Astrocyte of the cerebellum (primary cell): ENCODE data around the gene PAQR4.

Experiments used
- DNase-seq: peaks from one replicate; pipeline ENCODE4 v3.0.0-alpha.2; 2011; ENCODE audit warnings: low read depth
- H3K4me3 ChIP-seq: 2 replicates; pipeline ENCODE4 v1.5.1; 2011; ENCODE audit warnings: mild to moderate bottlenecking, low read depth, low read length, moderate library complexity
- CTCF ChIP-seq: IDR thresholded peaks from 2 replicates; pipeline ENCODE4 v1.5.1; 2012; ENCODE audit warnings: low read length, low read depth, moderate library complexity, mild to moderate bottlenecking; ENCODE audit errors: missing control alignments
- in situ Hi-C: cut with HindIII; loops from 2 replicates; pipeline ENCODE4 v1.10.0; 2017; ENCODE audit warnings: low sequenced_read_pairs

The PAQR4 gene

GRCh38 chr16:2946649-2947048 is 22.5 kb upstream of the PAQR4 start:
- in situ Hi-C loops = no loop called here
- TF ChIP-seq CTCF = no peak
- no peak overlapping the region for H3K4me3 ChIP-seq
- DNase-seq = no peak

- H3K4me3 ChIP-seq = no peak overlapping the region
- no peak for DNase-seq
- in situ Hi-C loops = no loop called here
- no peak for TF ChIP-seq CTCF
Observed at GRCh38 chr16:2948807-2949704, 20.1 kb upstream of the PAQR4 start.

- no peak for DNase-seq
- no peak overlapping the region for H3K4me3 ChIP-seq
- in situ Hi-C loops = no loop called here
- TF ChIP-seq CTCF = no peak
Observed at GRCh38 chr16:2949705-2950352, 19.3 kb upstream of the PAQR4 start.

GRCh38 chr16:2950353-2950724 is 18.8 kb upstream of the PAQR4 start:
- H3K4me3 ChIP-seq = no peak overlapping the region
- DNase-seq = no peak
- in situ Hi-C loops = no loop called here

GRCh38 chr16:2950773-2951172 is 18.4 kb upstream of the PAQR4 start:
- no peak for TF ChIP-seq CTCF
- DNase-seq = no peak
- in situ Hi-C loops = no loop called here
- H3K4me3 ChIP-seq = no peak overlapping the region

More at GRCh38 chr16:2950353-2950724, 18.8 kb upstream of the PAQR4 start:
- TF ChIP-seq CTCF = no peak

- in situ Hi-C loops = no loop called here
- TF ChIP-seq CTCF = no peak
- no peak for DNase-seq
- H3K4me3 ChIP-seq = no peak overlapping the region
Observed at GRCh38 chr16:2952679-2953078, 16.5 kb upstream of the PAQR4 start.
